Activated CD8-positive, alpha-beta memory T cell treated with anti-CD3 and anti-CD28 coated beads for 24 hours (primary cell): ENCODE data around the gene ARHGAP27.
"Not testable (repeated sequence)": the region's sequence is repeated elsewhere in the genome, so short reads cannot be mapped to it uniquely, and the experiment has no call there.

Experiments
- DNase-seq: peaks from one replicate; pipeline ENCODE4 v3.0.0-alpha.2; 2020

Gene ARHGAP27

GRCh38 chr17:45446872-45447625 lies 14.4 kb upstream of the ARHGAP27 start:
- not testable (repeated sequence) for DNase-seq

- DNase-seq: peak; percentile 66
These were observed 13.5 kb upstream of the ARHGAP27 start for GRCh38 chr17:45445901-45446743.

- not testable (repeated sequence) for DNase-seq
These were observed 12.5 kb upstream of the ARHGAP27 start for GRCh38 chr17:45444856-45445820.

GRCh38 chr17:45444301-45444700 lies 11.6 kb upstream of the ARHGAP27 start:
- not testable (repeated sequence) for DNase-seq

- DNase-seq: not testable (repeated sequence)
These were observed 10.9 kb upstream of the ARHGAP27 start for GRCh38 chr17:45443371-45444260.

GRCh38 chr17:45441526-45442310 lies 9.0 kb upstream of the ARHGAP27 start:
- no peak for DNase-seq

- peak; percentile 62 for DNase-seq
These were observed 8.3 kb upstream of the ARHGAP27 start for GRCh38 chr17:45440839-45441515.

- DNase-seq: no peak
These were observed 7.6 kb upstream of the ARHGAP27 start for GRCh38 chr17:45440161-45440778.

GRCh38 chr17:45438931-45439610 lies 6.4 kb upstream of the ARHGAP27 start:
- no peak for DNase-seq

- DNase-seq: no peak
These were observed 5.0 kb upstream of the ARHGAP27 start for GRCh38 chr17:45437465-45438283.

GRCh38 chr17:45436625-45437464 lies 4.2 kb upstream of the ARHGAP27 start:
- no peak for DNase-seq

- DNase-seq: no peak
These were observed 3.5 kb upstream of the ARHGAP27 start for GRCh38 chr17:45436161-45436560.

GRCh38 chr17:45435481-45435880 lies 2.8 kb upstream of the ARHGAP27 start:
- DNase-seq: no peak

- DNase-seq: peak; percentile 61
These were observed 477 bp upstream of the ARHGAP27 start for GRCh38 chr17:45433159-45433535.

GRCh38 chr17:45431531-45432404 lies 902 bp downstream of the ARHGAP27 start:
- DNase-seq: peak; percentile 88
